ENCODE results near the gene SPON1. TPM values are rescaled to one million over a fixed set of nuclear protein-coding genes. Genes with fewer than 3 reads are reported as not detected.
"Not testable (repeated sequence)": the region's sequence is repeated elsewhere in the genome, so short reads cannot be mapped to it uniquely, and the experiment has no call there.

Gene SPON1
- total RNA-seq, 4 donors from 2014 or later: 8.0 to 16.1 (median 11.3) TPM

DNA sequence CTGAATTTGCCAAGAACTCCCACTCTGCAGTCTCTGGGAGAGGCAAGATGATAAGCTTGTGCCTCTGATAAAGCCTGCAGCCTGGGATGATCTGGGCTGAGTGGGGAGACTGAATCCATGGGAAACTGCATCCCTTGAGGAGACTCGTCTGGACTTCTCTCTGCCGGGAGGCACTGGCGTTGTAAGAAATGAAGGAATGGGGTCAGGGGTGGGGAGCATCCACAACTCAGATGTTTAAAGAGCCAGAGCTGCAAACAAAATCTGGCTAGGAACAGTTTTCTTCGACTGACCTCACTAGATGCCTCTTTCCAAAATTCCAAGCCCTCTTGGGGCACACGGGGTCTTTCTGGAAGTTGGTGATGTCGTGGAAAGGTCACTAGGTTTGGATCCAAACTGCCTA, 64.4 kb downstream of the SPON1 start:
- Histone ChIP-seq H3K27ac (no peak overlapping the region), H3K4me3 (no peak overlapping the region), H3K9me3 (no peaks in the 10 kb centered on the region), H3K4me1 (peaks cover 18% of the 10 kb centered on the region), H3K27me3 (peaks cover 18% of the 10 kb centered on the region), H3K36me3 (no peaks in the 10 kb centered on the region)
- TF ChIP-seq EP300 (IDR thresholded peaks at IDR 0.05) (no peak), POLR2AphosphoS5 (IDR thresholded peaks at IDR 0.05) (no peak), POLR2A (IDR thresholded peaks at IDR 0.05) (no peak)
- TF ChIP-seq, protein P1, sequence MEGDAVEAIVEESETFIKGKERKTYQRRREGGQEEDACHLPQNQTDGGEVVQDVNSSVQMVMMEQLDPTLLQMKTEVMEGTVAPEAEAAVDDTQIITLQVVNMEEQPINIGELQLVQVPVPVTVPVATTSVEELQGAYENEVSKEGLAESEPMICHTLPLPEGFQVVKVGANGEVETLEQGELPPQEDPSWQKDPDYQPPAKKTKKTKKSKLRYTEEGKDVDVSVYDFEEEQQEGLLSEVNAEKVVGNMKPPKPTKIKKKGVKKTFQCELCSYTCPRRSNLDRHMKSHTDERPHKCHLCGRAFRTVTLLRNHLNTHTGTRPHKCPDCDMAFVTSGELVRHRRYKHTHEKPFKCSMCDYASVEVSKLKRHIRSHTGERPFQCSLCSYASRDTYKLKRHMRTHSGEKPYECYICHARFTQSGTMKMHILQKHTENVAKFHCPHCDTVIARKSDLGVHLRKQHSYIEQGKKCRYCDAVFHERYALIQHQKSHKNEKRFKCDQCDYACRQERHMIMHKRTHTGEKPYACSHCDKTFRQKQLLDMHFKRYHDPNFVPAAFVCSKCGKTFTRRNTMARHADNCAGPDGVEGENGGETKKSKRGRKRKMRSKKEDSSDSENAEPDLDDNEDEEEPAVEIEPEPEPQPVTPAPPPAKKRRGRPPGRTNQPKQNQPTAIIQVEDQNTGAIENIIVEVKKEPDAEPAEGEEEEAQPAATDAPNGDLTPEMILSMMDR (IDR thresholded peaks at IDR 0.05): no peak
- WGBS: 47% methylated on average over 6 of the region's 6 CpGs
- no peak for DNase-seq (ENCODE audit: low spot score in 2 of 2)

GRCh38 chr11:14027525-14027924, 65.0 kb downstream of the SPON1 start:
- TF ChIP-seq POLR2A (IDR thresholded peaks at IDR 0.05): no peak
- TF ChIP-seq POLR2AphosphoS5 (IDR thresholded peaks at IDR 0.05): no peak
- TF ChIP-seq, protein P1 (IDR thresholded peaks at IDR 0.05): no peak
- no peak for TF ChIP-seq EP300 (IDR thresholded peaks at IDR 0.05)
- Histone ChIP-seq H3K36me3 (no peaks in the 10 kb centered on the region), H3K9me3 (no peaks in the 10 kb centered on the region), H3K4me3 (no peak overlapping the region), H3K4me1 (peaks cover 18% of the 10 kb centered on the region), H3K27ac (no peak overlapping the region), H3K27me3 (peaks cover 18% of the 10 kb centered on the region)
- 100% methylated on average over 1 of the region's 1 CpG for WGBS
- no peak for DNase-seq (ENCODE audit: low spot score in 2 of 2)

DNA sequence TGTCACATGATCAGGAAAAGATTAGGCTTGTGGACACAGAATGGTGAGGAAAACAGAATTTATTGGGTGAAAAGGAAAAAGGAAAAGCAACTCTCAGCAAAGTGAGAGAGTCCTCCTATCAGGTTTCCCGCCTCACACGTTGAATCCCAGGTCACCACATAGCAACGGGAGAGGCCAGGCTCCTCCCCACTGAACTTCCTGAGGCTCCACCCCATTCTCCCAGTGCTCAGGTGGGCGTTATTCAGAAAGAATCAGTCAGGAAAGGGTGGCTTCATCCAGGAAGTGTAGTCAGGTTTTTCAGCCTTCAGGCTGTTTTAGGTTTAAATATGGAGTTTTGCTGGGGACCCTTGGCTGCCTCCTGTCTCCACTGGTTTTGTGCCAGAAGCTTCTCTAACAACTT, 66.9 kb downstream of the SPON1 start:
- TF ChIP-seq, protein P1 (IDR thresholded peaks at IDR 0.05): no peak
- TF ChIP-seq POLR2AphosphoS5 (IDR thresholded peaks at IDR 0.05) (no peak), EP300 (IDR thresholded peaks at IDR 0.05) (no peak), POLR2A (IDR thresholded peaks at IDR 0.05) (no peak)
- H3K9me3 ChIP-seq: no peaks in the 10 kb centered on the region
- WGBS: 43% methylated on average over 4 of the region's 4 CpGs
- H3K27me3 ChIP-seq: peaks cover 9% of the 10 kb centered on the region
- H3K4me3 ChIP-seq: no peak overlapping the region
- H3K27ac ChIP-seq: no peak overlapping the region
- no peak for DNase-seq (ENCODE audit: low spot score in 2 of 2)
- peaks cover 18% of the 10 kb centered on the region for H3K4me1 ChIP-seq
- no peaks in the 10 kb centered on the region for H3K36me3 ChIP-seq

- H3K36me3 ChIP-seq: no peaks in the 10 kb centered on the region
- DNase-seq (ENCODE audit: low spot score in 2 of 2): peak in 1 of 2 donors; percentile 60
- no peak for TF ChIP-seq POLR2AphosphoS5 (IDR thresholded peaks at IDR 0.05)
- no peak for TF ChIP-seq POLR2A (IDR thresholded peaks at IDR 0.05)
- TF ChIP-seq EP300 (IDR thresholded peaks at IDR 0.05): no peak
- TF ChIP-seq, protein P1 (IDR thresholded peaks at IDR 0.05): no peak
- peaks cover 7% of the 10 kb centered on the region for H3K27me3 ChIP-seq
- no peak overlapping the region for H3K4me3 ChIP-seq
- peaks cover 18% of the 10 kb centered on the region for H3K4me1 ChIP-seq
- H3K9me3 ChIP-seq: no peaks in the 10 kb centered on the region
- WGBS: 43% methylated on average over 13 of the region's 13 CpGs
- H3K27ac ChIP-seq: no peak overlapping the region
Observed at GRCh38 chr11:14029971-14030920, 67.7 kb downstream of the SPON1 start.

DNA sequence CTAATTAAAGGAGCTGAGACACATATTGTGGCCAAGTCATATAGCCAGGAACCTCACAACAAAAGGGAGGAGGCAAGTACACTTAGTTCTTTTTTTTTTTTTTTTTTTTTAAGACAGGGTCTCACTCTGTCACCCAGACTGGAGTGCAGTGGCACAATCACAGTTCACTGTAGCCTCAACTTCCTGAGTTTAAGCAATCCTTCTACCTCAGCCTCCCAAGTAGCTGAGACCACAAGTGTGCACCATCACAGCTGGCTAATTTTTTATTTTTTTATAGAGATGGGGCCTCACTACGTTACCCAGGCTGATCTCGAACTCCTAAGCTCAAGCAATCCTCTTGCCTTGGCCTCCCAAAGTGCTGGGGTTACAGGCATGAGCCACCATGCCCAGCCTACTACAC, 73.0 kb downstream of the SPON1 start:
- WGBS: 97% methylated on average over 2 of the region's 2 CpGs
- not testable (repeated sequence) for DNase-seq (ENCODE audit: low spot score in 2 of 2); H3K27ac ChIP-seq; H3K9me3 ChIP-seq; H3K36me3 ChIP-seq; H3K4me1 ChIP-seq; H3K4me3 ChIP-seq; H3K27me3 ChIP-seq

All from suprapubic skin (tissue), 4 donors.